H54 (cell line): ENCODE results near the gene WDR75.
"Not testable (repeated sequence)": the region's sequence is repeated elsewhere in the genome, so short reads cannot be mapped to it uniquely, and the experiment has no call there.

Source experiments
- DNase-seq: peaks from one replicate; pipeline ENCODE4 v3.0.0; 2011; ENCODE audit warnings: low spot score, mixed read lengths; ENCODE audit not compliant: insufficient read length
- FAIRE-seq: peaks from 3 replicates; lab custom pipeline; 2011; peaks lifted over from hg19 to GRCh38; lab: Jason Lieb, UNC
- POLR2A ChIP-seq: IDR thresholded peaks from 2 replicates; pipeline ENCODE4 v1.6.1; 2011; ENCODE audit warnings: low read depth, mild to moderate bottlenecking, low read length

The WDR75 gene

DNA sequence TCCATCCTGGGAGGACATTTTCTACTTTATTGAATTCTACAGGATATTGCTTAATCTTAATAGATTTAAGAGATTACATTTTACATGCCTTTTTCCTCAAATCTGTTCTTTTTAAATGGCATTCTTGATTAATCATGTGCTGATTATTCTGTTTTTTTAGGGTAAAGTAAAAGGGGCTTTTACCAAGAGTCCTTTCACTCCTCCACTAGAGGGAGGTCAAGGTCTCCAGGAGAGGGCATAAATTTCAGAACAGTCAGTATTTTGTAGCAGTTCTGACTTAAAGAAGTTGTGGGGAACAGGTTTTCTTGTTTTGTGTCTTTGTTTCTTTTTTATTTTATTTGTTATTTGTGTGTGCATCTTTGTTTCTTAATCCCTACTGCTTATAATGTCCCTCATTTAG is 25.4 kb downstream of the WDR75 start:
- TF ChIP-seq POLR2A = no peak
- DNase-seq (no peak), FAIRE-seq (no peak)

DNA sequence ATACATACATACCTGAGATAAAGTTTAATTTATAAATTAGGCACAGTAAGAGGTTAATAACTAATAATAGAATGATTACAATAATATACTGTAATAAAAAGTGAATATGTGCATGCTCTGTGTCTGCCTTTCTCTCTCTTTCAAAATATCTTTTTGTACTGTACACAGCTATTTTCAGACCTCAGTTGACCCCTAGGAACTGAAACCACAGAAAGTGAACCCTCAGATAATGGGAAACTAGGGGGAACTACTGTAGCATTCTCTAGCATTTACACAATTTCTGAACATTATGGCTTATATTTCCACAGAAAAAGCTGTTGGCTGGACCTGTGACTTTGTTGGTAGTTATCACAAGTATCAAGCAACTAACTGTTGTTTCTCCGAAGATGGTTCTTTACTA is 25.9 kb downstream of the WDR75 start:
- no peak for TF ChIP-seq POLR2A
- no peak for DNase-seq
- no peak for FAIRE-seq

DNA sequence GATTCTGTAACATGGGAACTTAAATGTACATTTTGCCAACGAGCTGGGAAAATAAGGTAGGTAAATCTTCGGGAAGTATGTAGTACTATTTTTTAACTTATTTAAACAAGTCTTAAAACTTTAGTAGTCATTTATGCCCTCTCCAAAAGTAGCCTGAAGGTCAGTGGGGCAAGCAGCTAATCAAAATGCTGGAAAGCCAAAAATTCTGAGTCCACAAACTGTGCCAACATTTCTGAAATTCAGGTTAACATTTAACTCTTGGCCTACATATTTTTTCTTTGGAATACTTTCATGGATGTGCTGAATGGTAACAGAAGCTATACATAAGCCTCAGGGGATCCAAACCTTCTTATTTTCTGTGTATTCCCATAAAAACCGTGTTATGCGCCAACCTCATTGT is 26.3 kb downstream of the WDR75 start:
- no peak for TF ChIP-seq POLR2A
- no peak for FAIRE-seq
- DNase-seq = no peak

GRCh38 chr2:189474526-189474925 is 33.3 kb downstream of the WDR75 start:
- no peak for TF ChIP-seq POLR2A
- FAIRE-seq = no peak
- no peak for DNase-seq

- DNase-seq = no peak
- no peak for FAIRE-seq
- TF ChIP-seq POLR2A = no peak
These were observed 36.5 kb downstream of the WDR75 start for GRCh38 chr2:189477756-189478155.

DNA sequence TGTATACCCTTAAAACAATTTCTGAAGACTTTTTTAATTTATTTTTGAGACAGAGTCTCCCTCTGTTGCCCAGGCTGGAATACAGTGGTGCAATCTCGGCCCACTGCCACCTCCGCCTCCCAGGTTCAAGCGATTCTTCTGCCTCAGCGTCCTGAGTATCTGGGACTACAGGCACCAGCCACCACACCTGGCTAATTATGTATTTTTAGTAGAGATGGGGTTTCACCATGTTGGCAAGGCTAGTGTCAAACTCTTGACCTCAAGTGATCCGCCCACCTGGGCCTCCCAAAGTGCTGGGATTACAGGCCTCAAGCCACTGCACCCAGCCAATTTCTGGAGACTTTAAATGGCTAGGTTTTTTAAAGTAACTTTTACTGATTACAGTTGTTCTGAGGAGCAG is 37.0 kb downstream of the WDR75 start:
- FAIRE-seq, DNase-seq: not testable (repeated sequence)

GRCh38 chr2:189481071-189481470 is 39.8 kb downstream of the WDR75 start:
- DNase-seq (no peak), FAIRE-seq (no peak)
- no peak for TF ChIP-seq POLR2A

DNA sequence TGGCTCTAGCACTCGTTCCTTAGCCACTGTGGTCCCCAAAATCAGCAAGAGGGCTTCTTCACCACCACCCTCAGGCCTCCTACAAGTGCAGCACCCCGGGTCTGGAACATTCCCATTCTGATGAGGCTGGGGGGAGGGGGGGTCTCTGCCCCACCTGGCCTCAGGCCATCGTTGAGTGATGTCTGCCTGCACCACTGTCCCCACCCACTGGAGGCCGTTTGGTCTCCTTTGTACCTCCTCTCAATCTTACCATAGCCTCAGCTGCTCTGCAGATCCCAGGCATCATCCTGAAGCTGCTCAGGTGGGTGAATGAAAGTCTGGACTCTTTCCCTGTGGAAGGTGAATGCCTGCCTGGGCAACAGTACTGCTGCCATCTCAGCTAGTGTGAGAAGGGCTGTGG is 42.3 kb downstream of the WDR75 start:
- FAIRE-seq (no peak), DNase-seq (no peak)
- no peak for TF ChIP-seq POLR2A

DNA sequence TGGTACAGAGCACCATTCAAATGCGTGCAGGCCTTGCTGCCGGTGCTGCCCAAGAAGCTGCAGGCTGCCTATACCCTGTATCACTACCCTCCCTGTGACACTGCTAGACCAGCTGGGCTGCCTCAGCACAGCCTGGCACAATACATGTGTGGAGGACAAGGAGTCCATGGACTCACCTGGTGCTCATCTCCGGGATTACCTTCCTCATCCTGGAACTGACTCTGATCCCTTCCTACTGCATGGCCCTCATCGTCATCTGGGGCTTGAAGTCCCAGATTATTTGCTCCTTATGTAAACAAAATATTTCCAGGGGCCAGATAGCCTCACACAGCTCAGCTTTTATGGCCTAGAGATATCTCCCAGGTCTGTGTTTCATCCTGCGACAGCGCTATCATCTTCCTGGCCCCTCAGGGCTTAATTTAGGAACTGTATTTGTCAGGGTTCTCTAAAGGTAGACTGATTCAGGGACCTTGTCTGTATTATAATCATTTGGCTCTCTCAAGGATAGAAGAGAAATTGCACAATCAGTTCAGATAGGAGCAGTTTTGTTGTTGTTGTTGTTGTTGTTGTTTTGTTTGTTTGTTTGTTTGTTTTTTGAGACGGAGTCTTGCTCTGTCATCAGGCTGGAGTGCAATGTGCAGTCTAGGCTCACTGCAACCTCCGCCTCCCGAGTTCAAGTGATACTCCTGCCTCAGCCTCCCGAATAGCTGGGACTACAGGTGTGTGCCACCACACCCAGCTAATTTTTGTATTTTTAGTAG is 42.9 kb downstream of the WDR75 start:
- no peak for TF ChIP-seq POLR2A
- no peak for DNase-seq
- no peak for FAIRE-seq

DNA sequence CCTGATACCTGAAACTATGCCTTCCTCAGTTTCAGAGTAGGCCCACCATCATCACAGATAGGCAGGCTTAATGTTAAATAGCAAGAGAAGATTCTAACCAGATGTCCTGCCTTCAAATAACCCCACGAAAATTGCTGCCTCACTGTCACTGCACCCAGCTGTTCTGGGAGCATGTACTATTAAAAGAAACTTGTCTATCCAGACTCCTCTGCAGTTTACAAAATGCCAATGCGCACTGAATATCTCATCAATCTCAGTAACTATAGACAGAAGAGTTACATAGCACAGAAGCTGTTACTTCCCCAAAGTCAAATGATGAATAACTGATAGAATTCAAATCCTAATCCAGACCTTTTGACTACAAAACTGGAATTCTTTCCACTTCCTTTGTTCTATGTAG is 43.9 kb downstream of the WDR75 start:
- TF ChIP-seq POLR2A = no peak
- no peak for FAIRE-seq
- no peak for DNase-seq

GRCh38 chr2:189486237-189486770 is 45.0 kb downstream of the WDR75 start:
- no peak for DNase-seq
- FAIRE-seq = no peak
- TF ChIP-seq POLR2A = no peak

DNA sequence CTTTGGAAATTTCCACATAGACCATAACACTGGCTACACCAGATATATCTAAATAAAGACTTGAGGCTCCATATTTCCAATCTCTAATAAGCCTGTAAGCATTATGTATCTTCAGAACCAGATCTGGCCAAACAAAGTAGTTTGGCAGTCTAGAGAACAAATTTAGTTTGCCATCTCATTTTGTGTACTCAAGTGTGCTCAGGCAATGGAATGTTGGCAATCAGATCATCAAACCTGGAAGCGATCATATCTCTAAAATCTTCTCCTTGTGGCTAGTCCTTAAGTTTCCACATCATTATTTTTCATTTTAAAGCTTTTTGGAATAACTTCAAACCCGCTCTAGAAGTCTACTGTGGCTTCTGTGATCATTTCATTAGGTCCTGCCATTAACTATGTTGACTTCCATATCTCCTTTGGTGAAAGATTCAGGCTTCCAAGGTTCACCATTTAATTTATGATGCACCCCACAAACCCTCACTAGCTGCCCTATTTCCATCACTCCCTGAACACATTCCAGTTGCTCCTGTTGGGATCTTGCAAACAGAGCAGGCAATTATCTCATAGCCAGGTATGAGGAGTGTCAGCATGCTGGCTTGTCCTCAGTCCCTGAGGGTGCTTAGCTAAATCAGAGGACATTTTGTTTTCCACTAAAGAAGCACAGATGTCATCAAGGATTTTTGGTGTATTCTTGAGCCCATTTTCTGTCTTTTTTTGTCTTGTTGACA is 46.2 kb downstream of the WDR75 start:
- FAIRE-seq = no peak
- DNase-seq = no peak
- TF ChIP-seq POLR2A = no peak

DNA sequence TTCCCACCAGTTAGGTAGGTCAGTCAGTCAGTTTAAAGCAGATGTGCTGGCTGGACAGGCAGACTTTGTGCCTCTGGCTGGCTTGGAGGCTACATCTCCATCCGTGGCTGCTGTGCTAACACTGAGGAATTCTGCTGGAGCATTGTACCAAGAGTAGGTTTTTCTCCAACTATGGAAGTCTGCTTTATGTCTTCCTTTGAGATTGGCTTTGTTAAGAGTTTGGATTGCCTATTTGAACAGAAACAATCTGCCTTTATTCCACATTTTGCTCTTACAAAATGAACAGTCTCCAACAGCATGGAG is 46.7 kb downstream of the WDR75 start:
- no peak for DNase-seq
- FAIRE-seq = no peak
- no peak for TF ChIP-seq POLR2A

- DNase-seq (no peak), FAIRE-seq (no peak)
- no peak for TF ChIP-seq POLR2A
These were observed 51.2 kb downstream of the WDR75 start for GRCh38 chr2:189492451-189492850.

DNA sequence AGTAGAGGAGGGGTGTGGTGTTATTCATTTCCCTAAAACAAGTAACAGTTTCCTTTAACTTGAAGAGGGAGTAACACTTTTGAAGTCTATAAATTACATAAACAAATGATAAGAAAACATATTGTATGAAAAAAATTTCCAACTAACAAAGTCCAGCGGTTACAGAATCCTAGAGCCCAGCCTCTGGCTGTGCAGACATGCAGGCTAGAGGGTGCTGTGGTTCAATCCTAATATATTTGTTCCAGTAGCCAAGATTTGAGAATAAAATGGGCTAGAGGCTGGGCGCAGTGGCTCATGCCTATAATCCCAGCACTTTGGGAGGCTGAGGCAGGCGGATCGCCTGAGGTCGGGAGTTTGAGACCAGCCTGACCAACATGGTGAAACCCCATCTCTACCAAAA is 56.9 kb downstream of the WDR75 start:
- no peak for TF ChIP-seq POLR2A
- FAIRE-seq (no peak), DNase-seq (no peak)

DNA sequence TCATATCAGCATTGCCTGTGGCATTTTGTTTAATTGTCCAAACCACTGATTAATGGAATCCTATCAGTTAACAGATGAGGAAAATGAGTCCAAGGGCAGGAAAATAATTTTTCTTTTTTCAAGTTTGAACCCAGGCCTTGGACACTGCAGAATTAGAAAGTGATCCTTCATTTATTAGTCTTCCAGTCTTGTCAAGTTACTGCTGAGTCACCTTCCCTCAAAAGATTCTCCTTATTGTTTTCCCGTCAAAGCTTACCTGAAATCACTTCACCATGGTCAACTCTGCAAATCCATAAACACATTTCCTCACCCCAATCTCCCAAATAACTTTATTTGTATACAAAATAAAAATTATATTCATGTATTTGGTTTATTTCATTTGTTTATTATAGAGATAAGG is 57.9 kb downstream of the WDR75 start:
- no peak for FAIRE-seq
- DNase-seq = no peak
- TF ChIP-seq POLR2A = no peak
